ENCODE data around the gene LHX4. TPM values are rescaled to one million over a fixed set of nuclear protein-coding genes. Genes with fewer than 3 reads are reported as not detected.

Gene LHX4
- total and polyA plus RNA-seq, 10 of the 15 experiments (the other 5 are each of a cell fraction or from before 2014, with no cell fraction given) = 0.05 to 0.80 (median 0.32) TPM; not detected in 6

GRCh38 chr1:180252638-180253536, 22.8 kb downstream of the LHX4 start:
- DNase-seq (ENCODE audit: low read depth, low spot score) (peak; percentile 37), ATAC-seq (peak; percentile 90), FAIRE-seq (peak; percentile 98)
- RAD21 ChIA-PET (ENCODE audit: unreplicated experiment) = interaction anchor here (0.8 to 3.3 kb wide), 13 partner anchors 24 to 241 kb away, joined by 3 to 25 read pairs (median 4); no protein-coding TSS in a partner anchor
- intact Hi-C loops (cut with micrococcal nuclease; ENCODE audit: unreplicated experiment) (loop anchor here (1.0 kb wide), 2 partner anchors 163 to 229 kb away; no protein-coding TSS in a partner anchor), in situ Hi-C loops (cut with MboI) (loop anchor here (5.0 kb wide), 1 partner anchor 229 kb away; no protein-coding TSS in a partner anchor)
- Histone ChIP-seq H3K9ac (ENCODE audit: control insufficient read depth, insufficient read depth, low read length) (no peak overlapping the region), H3K4me1 (ENCODE audit: control insufficient read depth, insufficient read depth, low read length) (no peaks in the 10 kb centered on the region; the same call in 1 of the 2 replicates), H3K4me2 (ENCODE audit: control insufficient read depth, insufficient read depth) (peak overlapping the region; percentile 19; the same call in 1 of the 2 replicates), H3K9me3 (replicated peaks; ENCODE audit: control insufficient read depth, insufficient read depth, low read length) (no peaks in the 10 kb centered on the region), H4K20me1 (ENCODE audit: control insufficient read depth, insufficient read depth) (no peaks in the 10 kb centered on the region), H3K27ac (ENCODE audit: control insufficient read depth, insufficient read depth) (no peak overlapping the region), H3K79me2 (ENCODE audit: control insufficient read depth, insufficient read depth, low read length) (no peaks in the 10 kb centered on the region), H3K4me3 (no peak overlapping the region), H3K27me3 (replicated peaks in 1 of 2; ENCODE audit: control insufficient read depth in 2 of 2, insufficient read depth in 2 of 2, low read length in 1 of 2) (no peaks in the 10 kb centered on the region), H3K36me3 (ENCODE audit: control insufficient read depth in 2 of 2, insufficient read depth in 2 of 2, low read length in 1 of 2) (no peaks in the 10 kb centered on the region), H2AFZ (ENCODE audit: control insufficient read depth, low read depth, low read length) (peak overlapping the region; percentile 68; the same call in 1 of the 2 replicates)
- POLR2A ChIA-PET = interaction anchor here (0.5 kb wide), 1 partner anchor 640 kb away, joined by 3 read pairs; no protein-coding TSS in a partner anchor
- SMC1A ChIA-PET (ENCODE audit: uncharacterized antibody, unreplicated experiment) = interaction anchor here (0.6 to 3.6 kb wide), 22 partner anchors 9 to 232 kb away, joined by 3 to 37 read pairs (median 4); no protein-coding TSS in a partner anchor
- 37% methylated on average over 12 of the region's 12 CpGs for WGBS (ENCODE audit: insufficient coverage, insufficient replicate concordance, low lambda C conversion rate, missing lambda C conversion rate)
- CTCF ChIA-PET = interaction anchor here (0.6 to 4.2 kb wide), 34 partner anchors 9 to 263 kb away, joined by 3 to 105 read pairs (median 4); no protein-coding TSS in a partner anchor
- BruUV-seq (replicated peaks) = no TSS peak
- TF ChIP-seq MEF2A (IDR thresholded peaks at IDR 0.05; ENCODE audit: insufficient read depth, low read depth, low read length) (no peak), SPI1 (IDR thresholded peaks at IDR 0.05; ENCODE audit: borderline replicate concordance, insufficient read depth, low read depth, low read length) (peak; percentile 35; the same call in 1 of the 2 replicates), NR2F1 (conservative IDR thresholded peaks at IDR 0.05) (peak; percentile 62; the same call in 1 of the 2 replicates), SRF (IDR thresholded peaks at IDR 0.05; ENCODE audit: low read depth in 2 of 2, low read length in 2 of 2) (no peak), RAD21 (IDR thresholded peaks at IDR 0.05; ENCODE audit: insufficient read depth, low read depth, low read length) (peak; percentile 86), YY1 (IDR thresholded peaks at IDR 0.05; ENCODE audit: low read depth, low read length) (0 out of 2 replicates have a peak, but pooled peaks have one; percentile 48), RB1 (IDR thresholded peaks at IDR 0.05; ENCODE audit: borderline replicate concordance) (0 out of 2 replicates have a peak, but pooled peaks have one; percentile 64), NBN (IDR thresholded peaks at IDR 0.05) (peak; percentile 48; the same call in 1 of the 2 replicates), CEBPZ (IDR thresholded peaks at IDR 0.05; ENCODE audit: low read depth, low read length) (no peak), SMC3 (IDR thresholded peaks at IDR 0.05; ENCODE audit: borderline replicate concordance, low read length) (peak; percentile 93), BACH1 (IDR thresholded peaks at IDR 0.05; ENCODE audit: borderline replicate concordance) (no peak), STAT1 (conservative IDR thresholded peaks at IDR 0.05) (0 out of 2 replicates have a peak, but pooled peaks have one; percentile 23), IKZF1 (conservative IDR thresholded peaks at IDR 0.05) (peak; percentile 20; the same call in 1 of the 2 replicates), SMARCA5 (IDR thresholded peaks at IDR 0.05) (peak; percentile 65; the same call in 1 of the 2 replicates), EP300 (IDR thresholded peaks at IDR 0.05; ENCODE audit: borderline replicate concordance in 1 of 2, control insufficient read depth in 1 of 2, low read depth in 2 of 2, low read length in 2 of 2) (no peak), FOXM1 (IDR thresholded peaks at IDR 0.05; ENCODE audit: low read depth, low read length) (no peak), NR2C1 (IDR thresholded peaks at IDR 0.05) (0 out of 2 replicates have a peak, but pooled peaks have one; percentile 13), ASH2L (IDR thresholded peaks at IDR 0.05; ENCODE audit: borderline replicate concordance, low read depth) (no peak), RUNX3 (IDR thresholded peaks at IDR 0.05; ENCODE audit: low read length) (peak; percentile 24)
